Measurements from ENCODE around the gene TTLL12.
"Not testable (repeated sequence)": the region's sequence is repeated elsewhere in the genome, so short reads cannot be mapped to it uniquely, and the experiment has no call there.

TTLL12 gene

GRCh38 chr22:43152003-43152356 is 35.0 kb downstream of the TTLL12 start:
- DNase-seq, result no peak

- DNase-seq, result peak; percentile 33 to 50 (median 46)
Measured at GRCh38 chr22:43151251-43152002, 35.5 kb downstream of the TTLL12 start, which contains the start of gene TSPO. TSPO (plus strand) TSS chr22:43151559; CDS start chr22:43159239, 7,680 bp downstream.

GRCh38 chr22:43150731-43151206 is 36.2 kb downstream of the TTLL12 start:
- DNase-seq, result no peak

- no peak for DNase-seq
Measured at GRCh38 chr22:43148581-43148980, 38.4 kb downstream of the TTLL12 start.

- DNase-seq, result no peak
Measured at GRCh38 chr22:43147821-43148220, 39.1 kb downstream of the TTLL12 start.

GRCh38 chr22:43146332-43146731 is 40.6 kb downstream of the TTLL12 start:
- not testable (repeated sequence) for DNase-seq

GRCh38 chr22:43145371-43145770 is 41.6 kb downstream of the TTLL12 start:
- DNase-seq, result not testable (repeated sequence)

GRCh38 chr22:43144949-43145348 is 42.0 kb downstream of the TTLL12 start:
- DNase-seq, result no peak

GRCh38 chr22:43142880-43143562 is 43.9 kb downstream of the TTLL12 start, which contains the start of gene MCAT:
MCAT (minus strand) TSS chr22:43143398; CDS start chr22:43143348, 50 bp downstream.
- peak; percentile 59 to 65 (median 63) for DNase-seq

- no peak for DNase-seq
Measured at GRCh38 chr22:43136801-43137200, 50.1 kb downstream of the TTLL12 start.

- DNase-seq, result peak in 2 of 4 experiments; percentile 12 to 17
Measured at GRCh38 chr22:43136255-43136654, 50.7 kb downstream of the TTLL12 start.

- no peak for DNase-seq
Measured at GRCh38 chr22:43135565-43135964, 51.4 kb downstream of the TTLL12 start.

GRCh38 chr22:43134553-43134952 is 52.4 kb downstream of the TTLL12 start:
- DNase-seq, result no peak

- DNase-seq, result no peak
Measured at GRCh38 chr22:43133401-43133800, 53.5 kb downstream of the TTLL12 start.

GRCh38 chr22:43131773-43132501 is 55.0 kb downstream of the TTLL12 start:
- no peak for DNase-seq

GRCh38 chr22:43129426-43130425 is 57.2 kb downstream of the TTLL12 start:
- no peak for DNase-seq

GRCh38 chr22:43128928-43129424 is 58.0 kb downstream of the TTLL12 start:
- no peak for DNase-seq

GRCh38 chr22:43128116-43128515 is 58.8 kb downstream of the TTLL12 start:
- no peak for DNase-seq

GRCh38 chr22:43127166-43127908 is 59.6 kb downstream of the TTLL12 start:
- no peak for DNase-seq

GRCh38 chr22:43126501-43127165 is 60.3 kb downstream of the TTLL12 start:
- no peak for DNase-seq
